ENCODE measurements around the gene MGAT4A. TPM values are rescaled to one million over a fixed set of nuclear protein-coding genes. Genes with fewer than 3 reads are reported as not detected.
"Not testable (repeated sequence)": the region's sequence is repeated elsewhere in the genome, so short reads cannot be mapped to it uniquely, and the experiment has no call there.

MGAT4A gene
- total RNA-seq, 1 experiment from 2014 or later, result 2.7 TPM

GRCh38 chr2:98685930-98686887 lies 44.7 kb downstream of the MGAT4A start:
- DNase-seq (ENCODE audit: low read depth), result peak; percentile 95
- in situ Hi-C loops (cut with HindIII; ENCODE audit: low pct_unique_long_range_greater_than_20kb, low sequenced_read_pairs), result no loop called here

- in situ Hi-C loops (cut with HindIII; ENCODE audit: low pct_unique_long_range_greater_than_20kb, low sequenced_read_pairs), result no loop called here
- DNase-seq (ENCODE audit: low read depth), result no peak
Observed at GRCh38 chr2:98683728-98684127, 47.2 kb downstream of the MGAT4A start.

GRCh38 chr2:98676742-98677141 lies 54.2 kb downstream of the MGAT4A start:
- in situ Hi-C loops (cut with HindIII; ENCODE audit: low pct_unique_long_range_greater_than_20kb, low sequenced_read_pairs), result no loop called here
- no peak for DNase-seq (ENCODE audit: low read depth)

GRCh38 chr2:98674233-98674964 lies 56.5 kb downstream of the MGAT4A start:
- DNase-seq (ENCODE audit: low read depth), result no peak
- in situ Hi-C loops (cut with HindIII; ENCODE audit: low pct_unique_long_range_greater_than_20kb, low sequenced_read_pairs), result no loop called here

GRCh38 chr2:98669675-98670074 lies 61.3 kb downstream of the MGAT4A start:
- DNase-seq (ENCODE audit: low read depth), result peak; percentile 93
- in situ Hi-C loops (cut with HindIII; ENCODE audit: low pct_unique_long_range_greater_than_20kb, low sequenced_read_pairs), result no loop called here

GRCh38 chr2:98665677-98666076 lies 65.3 kb downstream of the MGAT4A start:
- no peak for DNase-seq (ENCODE audit: low read depth)
- in situ Hi-C loops (cut with HindIII; ENCODE audit: low pct_unique_long_range_greater_than_20kb, low sequenced_read_pairs), result no loop called here

GRCh38 chr2:98664323-98664722 lies 66.6 kb downstream of the MGAT4A start:
- no peak for DNase-seq (ENCODE audit: low read depth)
- in situ Hi-C loops (cut with HindIII; ENCODE audit: low pct_unique_long_range_greater_than_20kb, low sequenced_read_pairs), result no loop called here

- in situ Hi-C loops (cut with HindIII; ENCODE audit: low pct_unique_long_range_greater_than_20kb, low sequenced_read_pairs), result no loop called here
- no peak for DNase-seq (ENCODE audit: low read depth)
Observed at GRCh38 chr2:98663511-98664090, 67.3 kb downstream of the MGAT4A start.

- in situ Hi-C loops (cut with HindIII; ENCODE audit: low pct_unique_long_range_greater_than_20kb, low sequenced_read_pairs); DNase-seq (ENCODE audit: low read depth): not testable (repeated sequence)
Observed at GRCh38 chr2:98659491-98659840, 71.5 kb downstream of the MGAT4A start.

GRCh38 chr2:98658816-98659490 lies 72.0 kb downstream of the MGAT4A start:
- DNase-seq (ENCODE audit: low read depth), result no peak
- in situ Hi-C loops (cut with HindIII; ENCODE audit: low pct_unique_long_range_greater_than_20kb, low sequenced_read_pairs), result no loop called here

GRCh38 chr2:98656800-98657199 lies 74.1 kb downstream of the MGAT4A start:
- in situ Hi-C loops (cut with HindIII; ENCODE audit: low pct_unique_long_range_greater_than_20kb, low sequenced_read_pairs), result no loop called here
- DNase-seq (ENCODE audit: low read depth), result no peak

GRCh38 chr2:98654699-98655495 lies 76.0 kb downstream of the MGAT4A start:
- no peak for DNase-seq (ENCODE audit: low read depth)
- in situ Hi-C loops (cut with HindIII; ENCODE audit: low pct_unique_long_range_greater_than_20kb, low sequenced_read_pairs), result no loop called here

GRCh38 chr2:98650998-98651397 lies 79.9 kb downstream of the MGAT4A start:
- no peak for DNase-seq (ENCODE audit: low read depth)
- in situ Hi-C loops (cut with HindIII; ENCODE audit: low pct_unique_long_range_greater_than_20kb, low sequenced_read_pairs), result no loop called here

- in situ Hi-C loops (cut with HindIII; ENCODE audit: low pct_unique_long_range_greater_than_20kb, low sequenced_read_pairs), result no loop called here
- no peak for DNase-seq (ENCODE audit: low read depth)
Observed at GRCh38 chr2:98649992-98650375, 80.9 kb downstream of the MGAT4A start.

GRCh38 chr2:98649135-98649991 lies 81.6 kb downstream of the MGAT4A start:
- DNase-seq (ENCODE audit: low read depth), result peak; percentile 71
- in situ Hi-C loops (cut with HindIII; ENCODE audit: low pct_unique_long_range_greater_than_20kb, low sequenced_read_pairs), result no loop called here

- DNase-seq (ENCODE audit: low read depth), result peak; percentile 18
- in situ Hi-C loops (cut with HindIII; ENCODE audit: low pct_unique_long_range_greater_than_20kb, low sequenced_read_pairs), result no loop called here
Observed at GRCh38 chr2:98648451-98648850, 82.5 kb downstream of the MGAT4A start.

- no peak for DNase-seq (ENCODE audit: low read depth)
- in situ Hi-C loops (cut with HindIII; ENCODE audit: low pct_unique_long_range_greater_than_20kb, low sequenced_read_pairs), result no loop called here
Observed at GRCh38 chr2:98647636-98648035, 83.3 kb downstream of the MGAT4A start.

Measured in Caki2 (cell line).